ENCODE measurements around the gene IL18BP.

DNA sequence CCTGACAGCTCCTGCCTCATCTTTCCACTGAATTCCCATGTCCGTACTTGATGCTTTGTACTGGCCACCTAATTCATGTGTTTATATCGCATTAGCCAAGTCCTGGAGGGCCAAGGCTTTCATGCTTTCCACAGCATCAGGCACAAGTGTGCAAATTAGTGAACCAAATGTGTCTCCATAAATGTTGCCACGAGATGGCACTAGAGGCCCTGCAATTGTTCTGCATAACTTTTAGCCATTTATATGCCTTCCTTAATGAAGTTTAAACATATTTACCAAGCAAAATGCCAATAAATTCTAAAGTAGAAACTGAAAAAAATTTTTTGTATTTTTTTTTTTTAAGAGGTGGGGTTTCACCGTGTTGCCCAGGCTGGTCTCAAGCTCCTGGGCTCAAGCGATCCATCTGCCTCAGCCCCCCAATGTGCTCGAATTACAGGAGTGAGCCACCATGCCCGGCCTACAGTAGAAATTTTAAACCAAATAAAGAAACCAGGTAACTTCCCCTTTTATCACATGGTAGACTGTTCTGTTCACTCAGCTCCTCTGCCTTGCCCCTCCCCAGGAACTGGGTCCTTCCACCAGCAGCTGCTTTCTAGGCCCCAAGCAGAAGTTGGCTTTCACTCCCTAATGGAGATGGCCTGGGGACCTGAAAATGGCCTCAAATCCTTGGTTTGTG lies 20.8 kb upstream of the IL18BP start:
- TF ChIP-seq, protein P1, sequence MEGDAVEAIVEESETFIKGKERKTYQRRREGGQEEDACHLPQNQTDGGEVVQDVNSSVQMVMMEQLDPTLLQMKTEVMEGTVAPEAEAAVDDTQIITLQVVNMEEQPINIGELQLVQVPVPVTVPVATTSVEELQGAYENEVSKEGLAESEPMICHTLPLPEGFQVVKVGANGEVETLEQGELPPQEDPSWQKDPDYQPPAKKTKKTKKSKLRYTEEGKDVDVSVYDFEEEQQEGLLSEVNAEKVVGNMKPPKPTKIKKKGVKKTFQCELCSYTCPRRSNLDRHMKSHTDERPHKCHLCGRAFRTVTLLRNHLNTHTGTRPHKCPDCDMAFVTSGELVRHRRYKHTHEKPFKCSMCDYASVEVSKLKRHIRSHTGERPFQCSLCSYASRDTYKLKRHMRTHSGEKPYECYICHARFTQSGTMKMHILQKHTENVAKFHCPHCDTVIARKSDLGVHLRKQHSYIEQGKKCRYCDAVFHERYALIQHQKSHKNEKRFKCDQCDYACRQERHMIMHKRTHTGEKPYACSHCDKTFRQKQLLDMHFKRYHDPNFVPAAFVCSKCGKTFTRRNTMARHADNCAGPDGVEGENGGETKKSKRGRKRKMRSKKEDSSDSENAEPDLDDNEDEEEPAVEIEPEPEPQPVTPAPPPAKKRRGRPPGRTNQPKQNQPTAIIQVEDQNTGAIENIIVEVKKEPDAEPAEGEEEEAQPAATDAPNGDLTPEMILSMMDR (optimal IDR thresholded peaks at IDR 0.05 in 1 of 3, IDR thresholded peaks at IDR 0.05 in 1 of 3, conservative IDR thresholded peaks at IDR 0.05 in 1 of 3; ENCODE audit: extremely low read depth in 1 of 3, insufficient read depth in 2 of 3, low read length in 3 of 3), result peak; percentile 53 to 73 (median 72)
- no peak for TF ChIP-seq EZH2 (IDR thresholded peaks at IDR 0.05; ENCODE audit: low read length)

All from keratinocyte (primary cell).